PC-9 (cell line): ENCODE data around the gene RNF13. TPM values are rescaled to one million over a fixed set of nuclear protein-coding genes. Genes with fewer than 3 reads are reported as not detected.

Source experiments
- BruUV-seq: library from RNA; stranded (reverse); fragments of 400-500 nt; replicated peaks from 2 replicates; lab custom pipeline; 2021; lab: Mats Ljungman, UMichigan
- CTCF ChIA-PET: fragments of 300-600 bp; sonication (Branson Sonifier 250); formaldehyde crosslinking; loops from one replicate; lab custom pipeline; 2022; ENCODE audit warnings: antibody characterized with exemption; lab: Charles Lee
- POLR2A ChIA-PET: fragments of 300-600 bp; sonication (Branson Sonifier 250); formaldehyde crosslinking; loops from one replicate; lab custom pipeline; 2022; ENCODE audit warnings: antibody characterized with exemption; ENCODE audit not compliant: unreplicated experiment; lab: Charles Lee
- DNase-seq, 2 experiments: peaks; one replicate each; pipeline versions ENCODE4 v3.0.0 to v3.0.0-alpha.2; 2015 to 2022; ENCODE audit warnings: mixed read lengths in 1 of 2
- H2AFZ ChIP-seq: fragments of 200-600 bp; sonication (generic); 2 replicates; pipeline ENCODE4 v1.8.1; 2017; ENCODE audit warnings: antibody characterized with exemption
- H3F3A ChIP-seq: fragments of 200-600 bp; sonication (generic); 2 replicates; pipeline ENCODE4 v1.8.1; 2017; ENCODE audit warnings: antibody characterized with exemption, mild to moderate bottlenecking, low read depth; ENCODE audit not compliant: insufficient read depth
- H3K27ac ChIP-seq: fragments of 200-600 bp; sonication (generic); 2 replicates; pipeline ENCODE4 v1.6.1; 2016; ENCODE audit warnings: mixed run types
- H3K27me3 ChIP-seq: fragments of 200-600 bp; sonication (generic); 2 replicates; pipeline ENCODE4 v1.6.1; 2016; ENCODE audit warnings: low read depth, mixed run types; ENCODE audit not compliant: insufficient read depth
- H3K36me3 ChIP-seq: fragments of 200-600 bp; sonication (generic); 2 replicates; pipeline ENCODE4 v1.6.1; 2016; ENCODE audit warnings: low read depth, mixed run types
- H3K4me1 ChIP-seq: fragments of 200-600 bp; sonication (generic); replicated peaks from 2 replicates; pipeline ENCODE4 v1.6.1; 2016; ENCODE audit warnings: mixed run types; ENCODE audit not compliant: insufficient read depth
- H3K4me2 ChIP-seq: fragments of 200-600 bp; sonication (generic); 2 replicates; pipeline ENCODE4 v1.6.1; 2017; ENCODE audit warnings: mixed run types
- H3K4me3 ChIP-seq: fragments of 200-600 bp; sonication (generic); 2 replicates; pipeline ENCODE4 v1.6.1; 2016; ENCODE audit warnings: mixed run types
- H3K79me2 ChIP-seq: fragments of 200-600 bp; sonication (generic); 2 replicates; pipeline ENCODE4 v1.6.1; 2017; ENCODE audit warnings: low read depth, mixed run types
- H3K9me2 ChIP-seq: fragments of 200-600 bp; sonication (generic); 2 replicates; pipeline ENCODE4 v1.8.1; 2017; ENCODE audit warnings: mild to moderate bottlenecking; ENCODE audit not compliant: insufficient read depth
- H3K9me3 ChIP-seq: fragments of 200-600 bp; sonication (generic); 2 replicates; pipeline ENCODE4 v1.8.1; 2016; ENCODE audit warnings: low read depth; ENCODE audit not compliant: insufficient read depth
- H4K20me1 ChIP-seq: fragments of 200-600 bp; sonication (generic); 2 replicates; pipeline ENCODE4 v1.8.1; 2017; ENCODE audit not compliant: insufficient read depth
- CTCF ChIP-seq: fragments of 200-600 bp; sonication (generic); conservative IDR thresholded peaks from 2 replicates; pipeline ENCODE4 v1.6.1; 2017; ENCODE audit warnings: mixed run types, antibody characterized with exemption, mild to moderate bottlenecking, moderate library complexity
- EZH2 ChIP-seq: fragments of 200-600 bp; sonication (generic); IDR thresholded peaks from 2 replicates; pipeline ENCODE4 v1.8.0; 2017; ENCODE audit warnings: antibody characterized with exemption, low read depth
- intact Hi-C: fragments of 100-400 bp; cut with micrococcal nuclease; formaldehyde crosslinking; loops from one replicate; pipeline ENCODE4 v1.10.0; 2022; ENCODE audit not compliant: unreplicated experiment
- total RNA-seq: library from RNA; stranded (reverse); gene quantifications from 2 replicates; pipeline ENCODE4 v1.2.3, GENCODE V29; 2021

RNF13 gene
- total RNA-seq, 1 experiment from 2014 or later = 65.0 TPM

- peaks cover 11% of the 10 kb centered on the region; the same call in 1 of the 2 replicates for H3F3A ChIP-seq
- H3K27me3 ChIP-seq = no peaks in the 10 kb centered on the region
- intact Hi-C loops = loop anchor here (1.0 to 5.0 kb wide), 6 partner anchors 246 to 698 kb away; no protein-coding TSS in a partner anchor
- peak overlapping the region; percentile 88 for H3K27ac ChIP-seq
- ChIA-PET CTCF (interaction anchor here (0.5 to 1.6 kb wide), 8 partner anchors 58 to 960 kb away, joined by 3 to 11 read pairs (median 4); no protein-coding TSS in a partner anchor), POLR2A (interaction anchor here (0.5 to 1.6 kb wide), 10 partner anchors 172 to 1014 kb away, joined by 3 to 20 read pairs (median 8); partner anchors contain the start of genes ERICH6 and SIAH2)
- no peaks in the 10 kb centered on the region for H3K9me2 ChIP-seq
- H3K79me2 ChIP-seq = peaks cover 54% of the 10 kb centered on the region
- peak overlapping the region; percentile 78 for H3K4me3 ChIP-seq
- H3K36me3 ChIP-seq = peaks cover 19% of the 10 kb centered on the region
- DNase-seq = peak; percentile 79 to 90
- no peaks in the 10 kb centered on the region for H3K9me3 ChIP-seq
- BruUV-seq = TSS peak; percentile 27
- H4K20me1 ChIP-seq = peaks cover 6% of the 10 kb centered on the region; the same call in 1 of the 2 replicates
- H3K4me1 ChIP-seq = peaks cover 35% of the 10 kb centered on the region
- peak overlapping the region; percentile 92 for H2AFZ ChIP-seq
- peak overlapping the region; percentile 97 for H3K4me2 ChIP-seq
- TF ChIP-seq CTCF (no peak), EZH2 (no peak)
These were observed 157.1 kb downstream of the RNF13 start for GRCh38 chr3:149969940-149970715.

DNA sequence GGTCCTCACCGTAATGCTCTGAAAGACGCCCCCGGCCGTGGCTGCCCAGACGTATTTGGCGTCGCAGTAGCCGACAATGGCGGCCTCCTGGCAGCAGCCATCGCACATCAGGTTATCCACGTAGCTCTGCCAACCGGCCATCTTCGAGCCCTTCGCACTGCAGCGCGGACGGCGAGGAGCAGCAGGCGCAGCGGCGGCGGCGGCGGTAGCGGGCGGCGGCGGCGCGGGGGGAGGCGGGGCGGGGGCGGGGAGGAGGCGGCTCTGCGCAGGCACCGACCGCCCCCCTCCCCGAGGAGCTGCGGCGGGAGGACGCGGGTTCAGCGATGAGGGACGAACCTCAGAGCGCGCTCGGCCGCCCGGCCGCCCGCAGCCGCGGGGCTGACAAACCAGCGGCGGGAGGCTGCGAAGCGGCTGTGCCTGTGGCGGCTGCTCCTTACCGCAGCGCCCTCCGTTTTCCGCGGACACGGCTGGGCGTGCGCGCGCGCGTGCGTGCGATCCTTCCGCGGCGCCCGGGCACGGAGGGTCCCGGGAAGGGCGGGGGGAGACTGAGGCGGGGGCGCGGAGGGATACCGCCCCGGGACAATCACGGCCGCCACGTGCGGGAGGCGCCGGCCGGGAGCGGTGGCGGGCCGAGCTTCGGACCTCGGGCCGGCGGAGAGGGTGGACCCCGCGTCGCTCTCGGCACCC is 157.8 kb downstream of the RNF13 start, which contains the start of gene PFN2:
TSS of gene PFN2 (minus strand) at position 180 of the 687 bp plus-strand sequence. CDS start at position 141, 39 bp downstream.
- no peaks in the 10 kb centered on the region for H3K9me2 ChIP-seq
- peaks cover 47% of the 10 kb centered on the region for H3K79me2 ChIP-seq
- BruUV-seq = no TSS peak
- peaks cover 6% of the 10 kb centered on the region; the same call in 1 of the 2 replicates for H4K20me1 ChIP-seq
- peak within 1 kb of the TSS; percentile 92 for H2AFZ ChIP-seq
- POLR2A ChIA-PET = interaction anchor here (0.6 to 1.6 kb wide), 5 partner anchors 213 to 523 kb away, joined by 3 to 11 read pairs (median 4); no protein-coding TSS in a partner anchor
- peaks cover 19% of the 10 kb centered on the region for H3K36me3 ChIP-seq
- peak; percentile 38 to 74 for DNase-seq
- CTCF ChIA-PET = interaction anchor here (0.6 to 1.6 kb wide), 5 partner anchors 213 to 790 kb away, joined by 3 to 8 read pairs (median 6); no protein-coding TSS in a partner anchor
- TF ChIP-seq CTCF = no peak
- TF ChIP-seq EZH2 = no peak
- no peaks in the 10 kb centered on the region for H3K9me3 ChIP-seq
- peak within 1 kb of the TSS; percentile 88 for H3K27ac ChIP-seq
- no peaks in the 10 kb centered on the region for H3K27me3 ChIP-seq
- intact Hi-C loops = loop anchor here (5.0 kb wide), 2 partner anchors 376 to 699 kb away; no protein-coding TSS in a partner anchor
- peak within 1 kb of the TSS; percentile 97 for H3K4me2 ChIP-seq
- H3K4me3 ChIP-seq = peak within 1 kb of the TSS; percentile 78
- peaks cover 35% of the 10 kb centered on the region for H3K4me1 ChIP-seq
- H3F3A ChIP-seq = peaks cover 11% of the 10 kb centered on the region; the same call in 1 of the 2 replicates
